NK-92 (cell line): ENCODE results near the gene KLHL42.

ENCODE experiments used
- DNase-seq: peaks from one replicate; lab custom pipeline; 2025; ENCODE audit not compliant: unreplicated experiment; lab: John Stamatoyannopoulos, UW

Gene KLHL42

DNA sequence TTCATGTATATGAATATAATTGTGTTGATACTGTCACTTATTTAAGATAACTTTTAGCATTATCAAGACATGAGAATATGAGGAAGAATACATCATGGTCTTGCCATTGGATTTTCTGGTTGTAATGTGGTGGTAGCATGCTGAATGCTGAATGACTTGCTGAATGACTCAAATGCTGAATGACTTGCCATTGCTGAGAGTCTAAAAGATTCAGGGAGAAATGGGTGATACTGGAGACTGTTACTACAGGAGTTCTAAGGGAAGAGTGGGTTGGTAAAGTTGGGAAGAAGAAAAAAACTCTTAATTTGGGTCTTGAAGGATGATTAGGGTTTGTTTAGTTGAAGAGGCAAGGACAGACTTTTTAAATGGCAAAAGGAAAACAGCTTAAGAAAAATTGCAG, 72.1 kb downstream of the KLHL42 start:
- no peak for DNase-seq
